SW 1271 (cell line): ENCODE data around the gene CHSY3.

ENCODE experiments used
- DNase-seq, 2 experiments: peaks; one replicate each; lab custom pipeline; 2025; lab: John Stamatoyannopoulos, UW

CHSY3 gene

GRCh38 chr5:130096483-130096882, 192.2 kb downstream of the CHSY3 start:
- DNase-seq: no peak

DNA sequence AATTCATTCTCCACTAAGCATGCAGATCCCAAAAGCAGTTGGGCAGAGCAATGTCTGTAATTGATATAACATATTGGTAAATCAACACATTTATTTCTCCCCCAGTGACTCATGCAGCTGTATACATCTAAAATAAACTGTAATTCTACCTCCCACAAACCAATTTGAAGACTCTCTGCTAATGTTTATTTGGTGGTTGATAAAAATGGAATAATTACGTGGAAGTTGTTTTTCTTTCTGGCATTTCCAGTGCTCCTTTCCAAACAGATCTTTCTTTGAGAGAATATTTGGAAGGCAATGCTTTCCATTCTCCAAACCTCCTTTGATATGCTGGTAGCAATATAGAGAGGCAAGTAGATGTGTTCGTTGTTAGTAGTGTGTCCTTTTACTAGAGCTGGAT, 194.7 kb downstream of the CHSY3 start:
- DNase-seq: no peak

GRCh38 chr5:130102375-130102774, 198.1 kb downstream of the CHSY3 start:
- DNase-seq: no peak

DNA sequence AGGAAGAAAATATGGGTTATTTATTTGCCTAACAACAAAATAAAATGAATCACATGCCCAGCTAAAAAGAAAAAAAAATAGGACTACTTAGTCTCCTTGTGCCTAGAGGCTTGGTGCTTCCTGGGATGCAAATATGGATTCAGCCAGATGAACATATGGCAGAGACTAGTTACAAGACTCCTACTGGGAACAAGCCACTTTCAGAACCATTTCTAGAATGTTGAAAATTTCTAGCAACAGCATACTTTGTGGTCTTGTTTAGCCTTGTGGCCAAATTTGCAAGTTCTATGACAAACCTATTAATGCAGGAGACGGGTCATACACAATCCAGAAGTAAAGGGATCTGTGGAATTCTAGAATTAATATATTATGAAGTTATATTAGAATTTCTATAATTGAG, 198.7 kb downstream of the CHSY3 start:
- DNase-seq: no peak

- no peak for DNase-seq
These were observed 200.8 kb downstream of the CHSY3 start for GRCh38 chr5:130104895-130105688.

- DNase-seq: no peak
These were observed 202.2 kb downstream of the CHSY3 start for GRCh38 chr5:130106480-130106879.

DNA sequence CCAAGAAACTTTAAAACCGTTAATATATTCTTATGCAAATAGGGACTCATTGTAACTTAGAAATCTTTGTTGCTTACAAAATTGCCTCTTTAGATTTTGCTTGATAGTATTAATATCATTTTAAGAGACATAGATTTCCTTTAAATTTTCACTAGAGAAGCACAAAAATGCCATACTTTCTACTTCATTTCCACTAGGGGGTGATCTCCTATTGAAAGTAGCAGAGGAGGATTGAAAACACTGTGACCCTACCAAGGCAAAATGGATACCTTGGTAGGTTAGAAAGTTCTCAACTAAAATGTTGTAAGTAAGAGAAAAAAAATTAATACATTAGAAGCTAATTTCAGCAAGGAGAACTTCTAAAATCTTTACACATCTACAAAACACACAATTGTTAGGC, 204.9 kb downstream of the CHSY3 start:
- DNase-seq: peak in 1 of 2 experiments; percentile 72

DNA sequence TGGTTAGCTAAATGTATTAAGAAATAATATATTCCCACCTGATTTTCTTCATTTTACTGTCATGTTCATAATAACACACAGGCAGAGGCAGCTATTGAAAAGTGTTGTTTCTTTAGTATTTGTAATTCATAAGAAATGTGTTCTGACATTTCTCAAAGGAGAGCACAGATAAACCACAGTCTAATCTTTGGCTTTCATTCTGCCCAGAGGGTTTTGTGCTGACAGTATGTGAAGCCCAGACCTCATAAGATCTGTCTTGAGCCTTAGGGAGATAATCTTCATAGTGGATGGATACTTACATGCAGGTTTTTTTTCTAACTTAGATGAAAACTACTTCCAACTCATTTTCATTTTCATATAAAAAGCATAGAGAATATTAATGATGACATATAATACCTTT, 206.1 kb downstream of the CHSY3 start:
- DNase-seq: no peak

DNA sequence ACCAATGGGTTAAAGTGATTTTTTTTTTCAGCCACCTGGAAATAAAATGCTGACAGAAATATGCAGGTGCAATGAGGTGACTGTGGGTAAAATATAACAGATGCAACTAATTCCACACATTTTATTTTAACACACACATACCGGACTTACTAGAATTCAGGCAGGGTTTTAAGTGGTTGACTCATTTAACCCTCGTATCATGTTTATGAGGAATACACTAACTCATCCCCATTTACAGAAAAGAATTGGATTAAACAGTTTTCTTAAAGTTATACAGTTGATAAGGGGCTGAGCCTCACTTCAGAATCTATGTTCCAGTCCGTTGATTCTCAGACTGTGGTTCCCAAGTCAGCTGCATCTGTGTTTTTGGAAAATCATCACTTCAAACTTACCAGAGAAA, 207.5 kb downstream of the CHSY3 start:
- DNase-seq: no peak

DNA sequence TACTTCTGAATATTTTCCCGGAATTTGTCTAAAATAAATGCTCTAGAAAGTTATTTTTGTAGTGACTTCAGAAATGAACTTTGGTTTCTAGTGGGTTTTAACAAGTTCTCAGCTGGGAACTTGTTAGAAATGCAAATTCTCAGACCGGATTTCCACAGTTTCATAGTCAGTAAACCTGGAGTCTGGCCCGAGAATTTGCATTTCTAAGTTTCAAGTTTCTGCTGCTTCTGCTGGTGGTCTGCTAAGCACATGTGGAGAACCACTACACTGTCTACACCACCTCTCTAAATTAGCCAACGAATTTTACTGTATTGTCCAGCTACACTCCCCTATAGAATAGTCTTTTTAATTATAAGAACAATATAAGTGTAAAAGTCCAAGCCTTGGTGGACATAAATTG, 208.0 kb downstream of the CHSY3 start:
- DNase-seq: no peak

GRCh38 chr5:130115686-130116085, 211.4 kb downstream of the CHSY3 start:
- no peak for DNase-seq

- DNase-seq: no peak
These were observed 212.2 kb downstream of the CHSY3 start for GRCh38 chr5:130116462-130116861.

DNA sequence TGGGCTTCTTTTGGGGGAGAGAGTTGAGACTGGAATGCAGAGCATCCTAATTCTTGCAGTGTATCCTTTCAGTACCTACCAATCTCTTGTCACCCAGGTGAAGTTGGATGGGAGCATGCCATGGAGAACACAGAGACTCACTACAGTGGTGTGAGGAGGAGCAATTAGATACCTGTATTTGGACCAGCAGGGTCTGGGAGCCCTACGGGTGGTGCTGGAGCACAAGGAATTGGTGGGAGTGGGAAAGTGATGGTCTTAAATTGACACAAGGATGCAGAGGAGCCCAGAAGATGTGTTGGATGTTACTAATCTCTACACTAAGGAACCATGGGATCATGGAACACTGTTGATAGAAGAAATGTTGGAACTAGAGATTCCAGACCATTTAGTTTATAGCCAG, 212.7 kb downstream of the CHSY3 start:
- no peak for DNase-seq

GRCh38 chr5:130126746-130127145, 222.5 kb downstream of the CHSY3 start:
- no peak for DNase-seq

- no peak for DNase-seq
These were observed 231.2 kb downstream of the CHSY3 start for GRCh38 chr5:130135506-130135905.

DNA sequence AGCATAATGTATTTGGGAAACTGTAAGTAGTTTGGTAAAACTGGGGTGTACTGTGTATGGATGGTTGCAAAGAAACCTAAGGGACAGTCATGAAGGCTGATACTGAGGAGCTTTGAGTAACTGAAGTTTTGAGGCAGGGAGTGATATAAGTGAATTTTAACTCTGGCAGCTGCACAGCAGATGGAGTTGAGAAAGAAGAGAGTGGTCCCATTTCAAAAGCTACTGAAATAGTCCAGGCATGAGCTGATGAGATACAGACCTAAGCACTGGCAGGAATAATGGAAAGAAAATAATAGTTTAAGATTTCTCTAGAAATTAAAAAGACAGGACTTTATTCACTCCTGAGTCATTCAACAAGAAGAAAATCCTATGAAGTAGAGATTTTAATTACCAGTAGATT, 232.0 kb downstream of the CHSY3 start:
- DNase-seq: no peak

DNA sequence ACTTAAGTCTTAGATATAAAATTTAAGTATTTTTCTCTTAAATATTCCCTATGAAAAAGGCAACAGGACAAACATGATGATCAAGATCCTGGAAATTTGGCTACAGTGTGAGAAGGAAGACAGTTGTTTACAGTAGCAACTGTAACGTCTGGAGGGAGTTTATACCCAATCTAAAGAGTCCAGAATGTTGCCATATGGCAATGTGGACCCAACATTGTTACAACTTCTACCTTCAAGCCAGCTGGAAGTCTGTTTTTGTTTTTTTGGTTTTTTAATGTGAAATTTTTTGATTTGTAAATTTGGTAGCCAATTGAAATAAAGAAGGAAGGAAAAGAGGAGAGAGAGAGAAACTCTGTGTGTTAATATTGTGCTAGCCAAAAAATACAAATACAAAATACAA, 233.4 kb downstream of the CHSY3 start:
- DNase-seq: no peak

DNA sequence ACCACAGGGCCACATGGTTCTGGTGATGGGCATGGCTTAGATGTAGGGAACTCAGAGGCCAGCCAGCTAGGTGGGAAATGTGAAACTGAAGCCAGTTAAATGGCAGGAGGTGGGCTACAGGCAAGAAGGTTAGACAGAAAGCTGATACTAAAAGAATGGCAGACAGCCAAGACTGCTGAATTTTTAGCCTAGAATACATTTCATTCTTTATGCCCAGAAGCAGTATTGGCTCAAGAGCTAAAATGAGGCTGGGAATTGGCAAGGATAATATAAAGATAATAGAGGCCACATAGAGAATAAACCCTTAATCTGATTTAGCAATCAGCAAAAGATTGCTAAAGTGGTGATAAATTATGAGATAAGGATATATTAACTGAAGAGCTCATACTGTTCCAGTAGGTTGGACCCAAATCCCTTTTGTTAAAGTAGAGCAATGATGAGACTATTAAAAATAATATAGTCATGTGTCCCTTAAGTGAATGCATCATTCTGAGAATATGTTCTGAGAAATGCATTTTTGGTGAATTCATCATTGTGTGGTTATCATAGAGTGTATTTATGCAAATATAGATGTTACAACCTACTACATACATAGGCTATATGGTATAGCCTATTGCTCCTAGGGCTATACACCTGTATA, 234.3 kb downstream of the CHSY3 start:
- no peak for DNase-seq

- peak in 1 of 2 experiments; percentile 26 for DNase-seq
These were observed 237.5 kb downstream of the CHSY3 start for GRCh38 chr5:130141659-130142320.

GRCh38 chr5:130151239-130151638, 247.0 kb downstream of the CHSY3 start:
- DNase-seq: no peak

GRCh38 chr5:130155345-130156011, 251.2 kb downstream of the CHSY3 start:
- DNase-seq: no peak

GRCh38 chr5:130158036-130158435, 253.8 kb downstream of the CHSY3 start:
- DNase-seq: no peak

- DNase-seq: no peak
These were observed 255.7 kb downstream of the CHSY3 start for GRCh38 chr5:130159968-130160367.
